Measurements from ENCODE around the gene JAG2.

DNA sequence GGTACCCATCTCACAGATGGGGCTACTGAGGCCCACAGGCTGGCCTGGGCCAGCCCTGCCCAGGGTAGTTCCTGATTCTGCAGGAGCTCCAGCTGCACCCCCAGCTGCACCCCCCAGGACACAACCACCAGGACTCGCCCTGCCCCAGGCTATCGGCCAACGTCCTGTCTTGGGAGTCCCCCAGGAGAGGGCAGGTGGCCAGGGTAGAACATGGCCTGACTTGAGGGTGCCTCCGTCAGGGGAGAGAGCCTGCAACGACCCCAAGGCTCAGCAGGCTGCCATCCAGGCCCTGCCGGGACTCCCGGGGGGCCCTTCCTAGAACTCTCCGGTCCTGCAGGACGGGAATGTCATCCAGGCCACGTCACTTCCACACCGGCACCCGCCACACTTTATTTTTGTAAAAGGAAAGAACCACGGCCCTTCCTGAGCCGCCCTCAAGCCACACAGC, 15.8 kb downstream of the JAG2 start:
- no peak for TF ChIP-seq CTCF (tag by site-specific recombination; IDR thresholded peaks at IDR 0.05)
- TF ChIP-seq ZNF239 (tag by site-specific recombination; IDR thresholded peaks at IDR 0.05) = no peak
- TF ChIP-seq ZNF548 (tag by site-specific recombination; IDR thresholded peaks at IDR 0.05) = no peak
- TF ChIP-seq ZBTB17 (tag by site-specific recombination; IDR thresholded peaks at IDR 0.05) = no peak
- no peak for TF ChIP-seq PBX3 (CRISPR knock-in tag; IDR thresholded peaks at IDR 0.05)
- TF ChIP-seq KLF16 (tag by site-specific recombination; IDR thresholded peaks at IDR 0.05) = no peak
- no peak for TF ChIP-seq GLI4 (tag by site-specific recombination; IDR thresholded peaks at IDR 0.05)
- no peak for TF ChIP-seq ZFHX2 (tag by site-specific recombination; conservative IDR thresholded peaks at IDR 0.05)
